ENCODE measurements around the gene TBC1D4. TPM values are rescaled to one million over a fixed set of nuclear protein-coding genes. Genes with fewer than 3 reads are reported as not detected.

The TBC1D4 gene
- total and polyA plus RNA-seq, 9 of the 15 experiments (the other 6 are each of a cell fraction or from before 2014, with no cell fraction given), result 2.8 to 12.3 (median 7.0) TPM

DNA sequence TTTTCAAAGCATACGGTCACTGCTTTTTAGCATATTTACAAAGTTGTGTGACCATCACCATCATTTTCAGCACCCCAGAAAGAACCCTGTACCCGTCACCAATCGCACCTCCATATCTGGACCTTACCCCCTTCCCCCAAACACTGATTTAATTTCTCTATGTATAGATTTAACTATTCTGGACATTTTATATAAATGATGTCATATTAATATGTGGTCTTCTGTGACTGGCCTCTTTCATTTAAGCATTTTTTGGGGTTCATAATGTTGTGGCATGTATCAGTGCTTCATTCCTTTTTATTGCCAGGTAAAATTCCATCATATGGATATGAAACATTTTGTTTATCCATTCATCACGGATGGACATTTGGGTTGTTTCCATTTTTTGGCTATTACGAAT, 74.0 kb downstream of the TBC1D4 start:
- intact Hi-C loops (cut with micrococcal nuclease) (no loop called here), in situ Hi-C loops (cut with MboI) (no loop called here)
- no peaks in the 10 kb centered on the region for H3K9me3 ChIP-seq (replicated peaks; ENCODE audit: control insufficient read depth, insufficient read depth, low read depth, low read length)
- ChIA-PET CTCF (ENCODE audit: low intra/inter-chr PET ratio) (no interaction called here), POLR2A (no interaction called here)
- TF ChIP-seq HNRNPH1 (optimal IDR thresholded peaks at IDR 0.05; ENCODE audit: low read depth, low read length) (no peak), U2AF1 (optimal IDR thresholded peaks at IDR 0.05; ENCODE audit: low read depth, low read length) (no peak), ZNF23 (CRISPR knock-in tag; IDR thresholded peaks at IDR 0.05) (no peak)
- TF ChIP-seq, protein P1, sequence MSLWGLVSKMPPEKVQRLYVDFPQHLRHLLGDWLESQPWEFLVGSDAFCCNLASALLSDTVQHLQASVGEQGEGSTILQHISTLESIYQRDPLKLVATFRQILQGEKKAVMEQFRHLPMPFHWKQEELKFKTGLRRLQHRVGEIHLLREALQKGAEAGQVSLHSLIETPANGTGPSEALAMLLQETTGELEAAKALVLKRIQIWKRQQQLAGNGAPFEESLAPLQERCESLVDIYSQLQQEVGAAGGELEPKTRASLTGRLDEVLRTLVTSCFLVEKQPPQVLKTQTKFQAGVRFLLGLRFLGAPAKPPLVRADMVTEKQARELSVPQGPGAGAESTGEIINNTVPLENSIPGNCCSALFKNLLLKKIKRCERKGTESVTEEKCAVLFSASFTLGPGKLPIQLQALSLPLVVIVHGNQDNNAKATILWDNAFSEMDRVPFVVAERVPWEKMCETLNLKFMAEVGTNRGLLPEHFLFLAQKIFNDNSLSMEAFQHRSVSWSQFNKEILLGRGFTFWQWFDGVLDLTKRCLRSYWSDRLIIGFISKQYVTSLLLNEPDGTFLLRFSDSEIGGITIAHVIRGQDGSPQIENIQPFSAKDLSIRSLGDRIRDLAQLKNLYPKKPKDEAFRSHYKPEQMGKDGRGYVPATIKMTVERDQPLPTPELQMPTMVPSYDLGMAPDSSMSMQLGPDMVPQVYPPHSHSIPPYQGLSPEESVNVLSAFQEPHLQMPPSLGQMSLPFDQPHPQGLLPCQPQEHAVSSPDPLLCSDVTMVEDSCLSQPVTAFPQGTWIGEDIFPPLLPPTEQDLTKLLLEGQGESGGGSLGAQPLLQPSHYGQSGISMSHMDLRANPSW (CRISPR knock-in tag; IDR thresholded peaks at IDR 0.05), result no peak
- TF ChIP-seq, protein P2, sequence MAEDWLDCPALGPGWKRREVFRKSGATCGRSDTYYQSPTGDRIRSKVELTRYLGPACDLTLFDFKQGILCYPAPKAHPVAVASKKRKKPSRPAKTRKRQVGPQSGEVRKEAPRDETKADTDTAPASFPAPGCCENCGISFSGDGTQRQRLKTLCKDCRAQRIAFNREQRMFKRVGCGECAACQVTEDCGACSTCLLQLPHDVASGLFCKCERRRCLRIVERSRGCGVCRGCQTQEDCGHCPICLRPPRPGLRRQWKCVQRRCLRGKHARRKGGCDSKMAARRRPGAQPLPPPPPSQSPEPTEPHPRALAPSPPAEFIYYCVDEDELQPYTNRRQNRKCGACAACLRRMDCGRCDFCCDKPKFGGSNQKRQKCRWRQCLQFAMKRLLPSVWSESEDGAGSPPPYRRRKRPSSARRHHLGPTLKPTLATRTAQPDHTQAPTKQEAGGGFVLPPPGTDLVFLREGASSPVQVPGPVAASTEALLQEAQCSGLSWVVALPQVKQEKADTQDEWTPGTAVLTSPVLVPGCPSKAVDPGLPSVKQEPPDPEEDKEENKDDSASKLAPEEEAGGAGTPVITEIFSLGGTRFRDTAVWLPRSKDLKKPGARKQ (CRISPR knock-in tag; IDR thresholded peaks at IDR 0.05), result no peak
- TF ChIP-seq, protein P3, sequence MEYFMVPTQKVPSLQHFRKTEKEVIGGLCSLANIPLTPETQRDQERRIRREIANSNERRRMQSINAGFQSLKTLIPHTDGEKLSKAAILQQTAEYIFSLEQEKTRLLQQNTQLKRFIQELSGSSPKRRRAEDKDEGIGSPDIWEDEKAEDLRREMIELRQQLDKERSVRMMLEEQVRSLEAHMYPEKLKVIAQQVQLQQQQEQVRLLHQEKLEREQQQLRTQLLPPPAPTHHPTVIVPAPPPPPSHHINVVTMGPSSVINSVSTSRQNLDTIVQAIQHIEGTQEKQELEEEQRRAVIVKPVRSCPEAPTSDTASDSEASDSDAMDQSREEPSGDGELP (CRISPR knock-in tag; IDR thresholded peaks at IDR 0.05; ENCODE audit: borderline replicate concordance), result no peak
- no peak for ATAC-seq
- DNase-seq (ENCODE audit: extremely low read depth in 1 of 4, low spot score in 3 of 4), result no peak
- H2AFZ ChIP-seq (ENCODE audit: low read depth, low read length), result no peak overlapping the region
- no peak overlapping the region for H3K9ac ChIP-seq (ENCODE audit: insufficient read depth in 1 of 2, low read depth in 2 of 2, low read length in 2 of 2)
- no peaks in the 10 kb centered on the region for H3K4me1 ChIP-seq (replicated peaks in 1 of 2; ENCODE audit: control insufficient read depth in 2 of 2, insufficient read depth in 2 of 2, low read length in 2 of 2)
- peaks cover 3% of the 10 kb centered on the region for H3K79me2 ChIP-seq (ENCODE audit: control insufficient read depth, insufficient read depth, low read length)
- H3K4me3 ChIP-seq, result no peak overlapping the region
- H4K20me1 ChIP-seq (replicated peaks; ENCODE audit: control insufficient read depth, insufficient read depth, low read length), result no peaks in the 10 kb centered on the region
- H3K9me1 ChIP-seq (ENCODE audit: control insufficient read depth, insufficient read depth, low read length), result no peaks in the 10 kb centered on the region
- no peaks in the 10 kb centered on the region for H3K27me3 ChIP-seq (ENCODE audit: control insufficient read depth in 2 of 2, insufficient read depth in 2 of 2, low read length in 2 of 2)
- no peaks in the 10 kb centered on the region for H3K36me3 ChIP-seq (ENCODE audit: control insufficient read depth, insufficient read depth, low read length)
- H3K4me2 ChIP-seq (ENCODE audit: insufficient read depth, low read length), result no peak overlapping the region
- no peak overlapping the region for H3K27ac ChIP-seq (ENCODE audit: extremely low read depth, low read depth, low read length)
- no TSS peak for BruUV-seq (replicated peaks)
- FAIRE-seq, result no peak
- WGBS (ENCODE audit: insufficient coverage, low coverage, missing lambda C conversion rate), result 55% methylated on average over 5 of the region's 5 CpGs

All from K562 (cell line).